GM18870 (cell line): ENCODE data around the gene KCNQ5.

Experiments used
- ATAC-seq: cut with Tn5 transposase; IDR thresholded peaks from one replicate; pipeline ENCODE4 v1.9.1; 2021; ENCODE audit warnings: moderate library complexity; ENCODE audit not compliant: unreplicated experiment

The KCNQ5 gene

DNA sequence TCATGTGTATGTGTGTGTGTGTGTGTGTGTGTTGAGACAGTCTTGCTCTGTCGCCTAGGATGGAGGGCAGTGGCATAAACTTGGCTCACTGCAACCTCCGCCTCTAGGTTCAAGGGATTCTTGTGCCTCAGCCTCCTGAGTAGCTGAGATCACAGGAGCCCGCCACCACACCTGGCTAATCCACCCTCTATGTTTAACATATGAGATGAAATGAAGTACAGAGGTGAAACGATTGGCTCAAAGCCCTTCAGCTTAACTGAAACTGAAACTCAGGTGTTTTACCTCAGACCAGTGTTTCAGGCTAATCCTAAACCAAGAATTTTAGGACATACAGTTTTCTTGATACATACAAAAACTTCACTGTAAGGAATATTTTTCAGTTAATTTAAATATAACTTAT lies 167.3 kb downstream of the KCNQ5 start:
- ATAC-seq = no peak

DNA sequence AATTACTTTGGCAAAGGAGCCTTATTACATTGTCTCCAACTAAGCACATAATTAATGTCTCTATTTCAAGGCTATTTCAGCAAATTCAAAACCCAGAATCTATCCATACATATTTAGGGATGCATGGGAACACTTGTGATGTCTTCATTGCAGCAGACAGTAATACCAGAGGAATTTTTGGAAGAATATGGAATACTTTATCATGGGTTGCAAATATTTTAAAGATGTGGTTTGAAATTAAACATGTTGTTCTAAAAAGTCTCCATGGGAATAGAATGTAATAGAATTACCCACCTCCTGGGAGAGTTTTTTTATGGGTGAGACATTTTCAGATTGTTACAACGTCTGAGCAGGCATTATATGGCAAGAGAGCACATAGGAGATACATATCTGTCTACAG lies 170.8 kb downstream of the KCNQ5 start:
- ATAC-seq = no peak

DNA sequence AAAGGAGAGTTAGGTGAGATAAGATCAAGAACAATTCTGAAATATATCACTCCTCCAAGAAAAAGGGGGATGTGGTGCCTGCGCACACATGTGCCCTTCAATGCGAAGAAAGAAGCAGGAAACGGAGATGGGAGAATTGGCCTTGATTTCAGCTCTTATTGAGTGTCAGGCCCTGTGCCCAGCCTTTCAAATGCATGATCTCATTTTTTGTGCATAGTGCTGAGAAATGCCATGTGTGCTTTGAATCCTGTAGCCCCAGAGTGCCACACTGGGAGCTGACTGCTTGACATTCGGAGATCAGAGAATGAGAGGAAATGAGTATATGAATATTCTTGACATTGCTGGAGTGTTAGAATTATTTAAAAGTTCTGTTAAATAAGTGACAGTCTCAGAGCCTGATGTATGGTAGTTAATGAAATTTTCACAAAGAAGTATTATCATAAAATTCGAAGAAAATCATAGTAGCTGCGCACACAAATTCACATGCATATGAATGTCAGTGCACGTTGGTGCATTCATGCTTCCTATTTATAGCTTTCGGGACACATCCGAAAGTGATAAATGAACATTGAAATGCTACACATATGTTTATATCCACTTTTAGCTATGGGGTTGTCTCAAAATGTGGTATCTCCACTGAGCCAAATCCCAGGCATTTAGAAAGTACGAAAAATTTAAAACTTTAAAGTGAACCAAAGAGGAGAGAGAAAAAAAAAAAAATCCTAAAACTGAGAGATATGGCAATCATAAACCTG lies 172.0 kb downstream of the KCNQ5 start:
- no peak for ATAC-seq

DNA sequence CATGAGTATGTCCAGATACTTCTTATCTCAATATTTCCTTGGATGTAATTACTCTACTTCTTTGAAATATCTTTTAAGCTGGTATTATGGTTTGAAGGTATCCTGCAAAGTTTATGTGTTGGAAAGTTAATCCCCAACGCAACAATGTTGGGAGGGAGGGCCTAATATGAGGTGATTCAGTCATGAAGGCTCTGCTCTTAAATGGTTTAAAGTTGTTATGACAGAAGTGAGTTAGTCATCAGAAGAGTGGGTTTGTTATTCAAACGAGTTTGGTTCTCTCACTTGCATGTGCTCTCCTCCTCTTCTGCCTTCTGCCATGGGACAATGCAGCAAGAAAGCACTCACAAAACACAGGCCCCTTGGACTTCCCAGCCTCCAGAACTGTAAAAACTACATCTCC lies 176.3 kb downstream of the KCNQ5 start:
- no peak for ATAC-seq

DNA sequence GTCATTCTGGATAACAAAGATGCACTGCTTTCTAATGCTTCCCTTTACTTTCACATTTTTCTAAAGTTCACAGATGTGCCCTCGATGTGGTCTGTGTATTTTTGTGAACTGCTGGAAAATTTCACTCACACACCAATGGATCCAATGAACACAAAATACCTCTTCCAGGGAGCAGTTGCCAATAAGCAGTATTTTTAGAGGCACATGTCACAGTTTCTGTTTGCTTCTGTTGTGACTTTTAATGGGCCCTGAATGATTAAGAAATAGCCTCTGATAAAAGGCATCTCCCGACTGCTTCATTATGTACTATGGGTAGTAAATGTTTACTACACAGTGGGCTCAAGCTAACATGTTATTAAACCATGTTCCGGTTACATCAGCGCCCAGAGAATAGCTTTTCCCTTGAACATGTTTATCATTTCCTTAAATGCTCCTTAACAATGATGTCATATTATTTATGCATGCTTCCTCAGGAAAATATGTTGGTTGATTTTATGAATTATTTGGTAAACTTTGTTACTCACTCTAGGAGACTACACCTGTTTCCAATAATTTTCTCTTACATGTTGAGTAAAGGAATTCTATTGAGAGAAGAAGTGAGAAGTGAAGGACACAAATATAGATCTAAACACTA lies 188.0 kb downstream of the KCNQ5 start:
- ATAC-seq = no peak

DNA sequence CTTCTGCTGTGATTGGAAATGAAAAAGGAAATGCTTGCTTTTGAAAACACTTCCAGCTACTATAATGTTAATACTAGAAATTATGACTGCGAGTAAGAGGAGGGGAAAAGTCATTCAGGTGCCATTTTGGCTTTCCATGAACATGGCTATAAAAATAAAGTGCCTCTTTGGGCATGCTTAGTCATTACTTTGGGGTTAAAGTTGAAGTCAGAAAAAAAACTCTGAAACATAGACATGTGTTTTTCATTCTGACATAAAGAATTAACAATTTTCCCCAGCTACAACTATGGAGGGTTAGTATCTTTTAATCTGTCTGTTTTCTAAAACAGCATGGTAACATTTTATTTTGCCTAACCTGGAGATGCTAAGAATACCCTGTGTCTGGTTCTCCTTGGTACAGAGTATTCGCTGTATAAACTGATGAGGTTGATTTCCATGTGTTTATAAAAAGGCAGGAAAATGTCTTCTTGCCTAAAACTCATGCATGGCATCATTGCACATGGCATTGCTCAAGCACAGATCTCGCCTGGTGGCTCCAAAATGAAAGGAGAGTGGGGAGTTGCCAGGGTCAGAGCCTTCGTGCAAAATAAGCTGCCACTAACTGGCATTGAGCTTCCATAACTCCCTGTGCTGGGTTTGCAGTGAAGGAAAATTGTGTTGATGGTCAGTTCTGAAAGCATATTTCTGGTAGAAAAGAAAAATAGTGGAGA lies 188.9 kb downstream of the KCNQ5 start:
- no peak for ATAC-seq

DNA sequence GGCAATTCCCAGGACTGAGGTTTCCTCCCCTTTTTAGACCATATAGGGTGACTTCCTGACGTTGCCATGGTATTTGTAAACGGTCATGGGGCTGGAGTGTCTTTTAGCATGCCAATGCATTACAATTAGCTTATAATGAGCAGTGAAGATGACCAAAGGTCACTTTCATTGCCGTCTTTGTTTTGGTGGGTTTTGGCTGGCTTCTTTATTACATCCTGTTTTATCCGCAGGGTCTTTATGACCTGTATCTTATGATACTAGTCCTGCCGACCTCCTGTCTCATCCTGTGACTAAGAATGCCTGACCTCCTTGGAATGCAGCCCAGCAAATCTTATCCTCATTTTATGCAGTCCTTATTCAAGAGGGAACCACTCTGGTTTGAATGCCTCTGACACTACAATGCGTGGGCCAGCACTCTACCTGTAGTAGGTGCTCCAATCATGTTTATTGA lies 190.1 kb downstream of the KCNQ5 start:
- ATAC-seq = no peak

DNA sequence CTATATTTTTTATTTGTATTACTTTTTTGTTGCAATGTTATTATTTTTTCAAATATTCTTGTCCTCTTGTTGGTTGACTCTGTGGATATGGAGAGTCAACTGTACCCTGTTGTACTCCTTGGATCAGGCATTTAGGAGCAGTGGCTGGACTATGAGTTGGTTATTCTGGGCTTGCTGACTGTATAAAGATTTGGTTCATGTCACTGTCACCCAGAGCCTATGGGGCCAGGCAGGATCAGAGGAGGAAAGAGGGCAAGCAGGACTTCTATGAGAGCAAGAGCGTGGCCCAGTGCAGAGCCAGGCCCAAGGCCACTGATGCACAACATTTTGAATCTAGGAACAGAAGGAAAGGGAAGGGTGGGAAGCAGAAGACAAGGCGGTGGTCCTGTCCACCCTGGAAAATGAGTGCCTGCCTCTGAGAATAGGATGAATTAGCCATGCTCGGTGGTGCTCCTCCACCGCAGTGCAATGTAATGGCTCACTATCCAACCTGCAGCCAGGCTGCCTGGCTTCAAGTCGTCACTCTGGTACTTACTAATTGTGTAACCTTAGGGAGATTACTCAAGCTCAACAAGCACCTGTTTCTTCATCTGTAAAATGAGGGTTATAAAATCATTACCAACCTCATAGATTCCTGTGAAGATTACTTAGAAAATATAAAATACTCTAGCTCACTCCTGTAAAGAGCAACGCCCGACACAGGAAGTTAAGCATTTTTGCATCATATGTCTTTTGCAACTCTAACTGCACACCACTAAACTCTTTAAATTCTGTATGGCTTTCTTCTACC lies 192.1 kb downstream of the KCNQ5 start:
- no peak for ATAC-seq

DNA sequence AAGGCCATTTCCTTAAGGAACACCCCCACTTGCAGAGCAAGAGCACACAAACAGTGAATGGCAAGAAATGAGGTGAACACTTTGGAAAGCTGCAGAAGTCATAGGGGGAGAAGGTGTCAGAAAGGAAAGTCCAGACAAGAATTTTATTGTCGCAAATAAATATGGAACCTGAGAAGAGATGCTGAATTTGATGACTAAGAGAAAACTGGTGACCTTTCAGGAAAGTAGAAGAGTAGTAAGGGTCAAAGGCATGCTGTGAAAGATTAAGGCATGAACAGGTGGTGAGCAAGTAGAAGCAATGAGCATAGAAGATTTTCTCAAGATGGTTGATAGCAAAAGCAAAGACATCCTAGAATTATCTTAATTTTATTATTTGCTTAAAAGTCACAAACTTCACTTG lies 194.2 kb downstream of the KCNQ5 start:
- no peak for ATAC-seq

DNA sequence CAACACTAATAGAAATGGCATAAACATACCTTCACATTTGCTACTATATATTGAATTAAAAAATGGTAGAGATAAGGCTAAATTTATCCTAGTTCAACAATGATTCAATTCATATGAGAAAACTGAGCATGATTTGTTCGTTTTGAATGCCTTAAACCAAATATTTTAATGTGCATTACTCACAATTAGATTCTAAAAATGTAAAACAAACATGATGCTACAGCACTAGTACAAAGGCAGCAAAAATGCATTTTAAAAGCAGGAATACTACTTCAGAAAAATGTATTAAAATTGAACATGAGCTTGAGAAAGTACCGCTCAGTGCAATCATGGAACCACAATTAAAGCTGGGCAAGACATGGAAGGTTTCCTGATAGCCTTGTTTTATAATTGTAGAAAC lies 195.3 kb downstream of the KCNQ5 start:
- no peak for ATAC-seq

DNA sequence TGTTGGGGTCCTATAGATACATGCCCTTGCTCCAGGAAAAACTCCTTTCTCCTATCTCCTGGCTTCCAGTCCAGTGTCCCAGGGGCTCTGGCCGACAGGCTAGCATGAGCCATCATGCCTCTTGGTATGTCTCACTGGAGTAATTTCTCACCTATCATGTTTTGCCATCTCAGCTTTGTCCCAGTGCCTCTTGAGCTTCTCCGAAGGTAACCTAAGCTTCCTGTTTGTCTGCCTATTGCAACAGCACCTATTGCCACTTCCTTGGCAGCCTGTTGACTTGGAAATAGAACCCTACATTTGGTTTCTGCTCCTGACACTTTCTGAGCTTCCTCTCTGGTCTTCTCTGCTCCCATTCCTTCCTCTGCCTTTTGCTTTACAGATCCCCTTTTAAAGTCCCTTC lies 197.7 kb downstream of the KCNQ5 start:
- no peak for ATAC-seq

DNA sequence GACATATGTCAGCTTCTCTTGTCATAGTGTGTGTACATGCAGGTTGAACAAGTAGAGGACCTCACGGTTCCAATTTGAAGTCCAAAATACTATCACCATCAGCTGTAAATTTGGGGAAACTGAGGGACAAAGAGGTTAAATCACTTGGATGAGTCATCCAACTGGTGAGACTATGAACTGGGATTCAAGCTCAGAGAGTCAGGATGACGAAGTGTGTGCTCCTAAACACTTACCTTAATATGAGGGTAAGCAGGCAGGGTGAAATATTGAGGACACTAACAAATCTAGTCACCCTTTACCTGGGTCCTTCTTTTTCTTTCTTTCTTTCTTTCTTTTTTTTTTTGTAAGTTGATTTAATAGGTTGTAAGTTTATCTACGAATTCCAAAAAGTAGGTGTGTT lies 198.3 kb downstream of the KCNQ5 start:
- ATAC-seq = no peak

DNA sequence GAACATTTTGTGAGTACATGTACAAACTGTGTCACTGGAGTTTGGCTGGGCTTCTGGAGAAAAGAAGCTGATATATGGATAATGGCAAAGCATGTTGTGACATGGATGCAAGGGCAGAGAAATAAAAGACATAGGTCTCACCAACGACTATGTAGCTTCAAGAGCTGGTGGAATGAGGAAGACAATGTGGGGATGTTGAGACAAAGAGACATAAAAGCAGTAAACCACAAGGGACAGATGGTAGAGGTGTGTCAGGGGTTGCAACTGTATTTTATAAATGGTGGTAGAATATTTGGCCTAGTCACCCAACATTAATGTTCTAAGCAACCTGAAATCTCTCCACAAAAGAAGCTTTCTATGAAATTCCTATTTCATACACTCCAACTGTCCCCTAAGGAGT lies 199.0 kb downstream of the KCNQ5 start:
- ATAC-seq = no peak

DNA sequence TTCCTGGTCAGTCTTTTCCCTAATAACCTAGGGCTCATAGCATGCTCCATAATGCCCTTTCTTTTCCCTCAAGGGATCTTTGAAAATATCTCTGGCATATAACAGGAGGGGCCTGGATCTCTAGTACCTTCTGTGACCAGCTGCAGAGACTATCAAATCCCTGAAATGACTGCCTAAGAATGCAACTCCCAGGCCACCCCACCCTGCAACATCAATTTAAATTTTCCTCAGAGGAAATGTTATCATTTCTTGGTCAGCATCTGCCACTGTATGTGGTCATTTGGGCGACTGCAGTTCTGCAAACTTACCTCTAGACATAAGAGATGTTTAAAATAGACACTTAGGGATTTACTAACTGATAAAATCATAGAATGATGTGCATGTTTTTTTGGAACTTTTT lies 200.2 kb downstream of the KCNQ5 start:
- no peak for ATAC-seq

DNA sequence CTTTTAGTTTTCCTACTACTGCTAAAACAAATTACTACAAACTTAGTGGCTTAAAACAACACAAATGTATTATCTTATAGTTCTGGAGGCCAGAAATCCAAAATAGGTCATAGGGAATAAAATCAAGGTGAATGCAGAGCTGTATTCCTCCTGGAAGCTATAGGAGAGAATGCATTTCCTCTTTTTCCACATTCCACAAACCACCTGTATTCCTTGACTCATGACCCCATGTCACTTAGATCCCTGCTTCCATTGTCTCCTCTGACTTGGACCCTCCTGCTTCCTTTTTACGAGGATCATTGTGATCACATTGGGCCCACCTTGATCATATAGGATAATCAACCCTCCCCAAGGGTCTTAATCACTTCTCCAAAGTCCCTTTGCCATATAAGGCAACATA lies 200.8 kb downstream of the KCNQ5 start:
- no peak for ATAC-seq

DNA sequence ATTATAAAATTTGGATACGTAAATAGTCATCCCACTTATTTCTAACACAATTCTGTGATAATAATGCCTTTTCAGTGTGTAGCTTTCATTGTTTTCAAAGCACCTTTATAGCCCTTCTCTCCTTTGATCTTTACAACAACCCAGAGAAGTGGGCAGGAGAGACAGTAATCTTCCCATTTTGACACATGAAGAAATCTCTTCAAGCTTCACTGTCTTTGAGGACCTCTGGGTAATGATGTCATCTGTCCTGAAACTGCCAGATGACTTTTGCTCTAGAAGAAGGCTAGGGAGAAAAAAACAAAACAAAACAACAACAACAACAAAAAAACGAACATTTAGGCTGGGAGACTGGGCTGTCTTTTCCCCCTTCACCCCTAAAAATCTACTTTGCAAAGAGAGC lies 203.0 kb downstream of the KCNQ5 start:
- peak; percentile 68 for ATAC-seq

DNA sequence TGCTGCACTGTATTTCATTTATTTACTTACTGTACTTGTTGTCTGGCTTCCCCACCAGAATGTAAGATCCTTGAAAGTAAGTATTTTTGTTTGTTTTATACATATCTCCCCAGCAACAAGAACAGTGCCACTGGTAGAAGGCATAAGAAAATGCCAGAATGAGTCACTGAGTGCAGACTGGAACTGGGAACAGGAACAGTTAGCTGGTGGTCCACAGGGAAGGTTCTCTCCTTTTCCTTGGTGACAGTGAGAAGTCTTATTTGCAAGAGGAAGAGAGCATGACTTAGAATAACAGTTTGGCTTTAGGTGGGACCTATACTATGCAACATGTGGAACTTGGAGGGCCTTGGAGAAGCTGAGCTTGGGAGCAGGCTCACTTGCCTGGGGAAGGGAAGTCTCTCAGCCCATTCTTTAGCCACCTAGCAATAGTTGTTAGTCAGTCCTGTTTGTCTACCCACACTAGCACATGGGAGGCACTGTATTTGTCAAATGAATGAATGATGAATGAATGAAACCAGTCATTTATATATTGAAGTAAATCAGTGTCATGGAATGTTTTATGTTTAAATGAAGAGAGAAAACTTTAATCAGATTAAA lies 203.5 kb downstream of the KCNQ5 start:
- peak; percentile 45 for ATAC-seq

DNA sequence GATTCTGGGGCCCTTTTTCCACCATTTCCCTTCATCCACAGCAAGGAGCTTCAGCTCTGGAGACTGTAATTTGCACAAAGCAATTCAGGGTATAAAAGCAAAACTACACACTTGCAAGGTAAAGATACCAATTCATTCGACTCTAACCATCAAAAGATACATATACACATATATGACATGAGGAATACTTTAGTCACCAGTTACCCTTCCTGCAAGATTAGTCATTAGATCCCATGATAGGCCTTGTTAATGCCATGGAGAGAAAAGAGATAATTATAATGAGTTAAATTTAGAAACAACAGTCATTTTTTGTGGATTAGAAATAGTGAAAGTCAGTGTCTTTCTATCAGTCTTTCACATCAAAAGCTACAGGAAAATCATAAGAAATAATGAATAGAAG lies 204.2 kb downstream of the KCNQ5 start:
- no peak for ATAC-seq

DNA sequence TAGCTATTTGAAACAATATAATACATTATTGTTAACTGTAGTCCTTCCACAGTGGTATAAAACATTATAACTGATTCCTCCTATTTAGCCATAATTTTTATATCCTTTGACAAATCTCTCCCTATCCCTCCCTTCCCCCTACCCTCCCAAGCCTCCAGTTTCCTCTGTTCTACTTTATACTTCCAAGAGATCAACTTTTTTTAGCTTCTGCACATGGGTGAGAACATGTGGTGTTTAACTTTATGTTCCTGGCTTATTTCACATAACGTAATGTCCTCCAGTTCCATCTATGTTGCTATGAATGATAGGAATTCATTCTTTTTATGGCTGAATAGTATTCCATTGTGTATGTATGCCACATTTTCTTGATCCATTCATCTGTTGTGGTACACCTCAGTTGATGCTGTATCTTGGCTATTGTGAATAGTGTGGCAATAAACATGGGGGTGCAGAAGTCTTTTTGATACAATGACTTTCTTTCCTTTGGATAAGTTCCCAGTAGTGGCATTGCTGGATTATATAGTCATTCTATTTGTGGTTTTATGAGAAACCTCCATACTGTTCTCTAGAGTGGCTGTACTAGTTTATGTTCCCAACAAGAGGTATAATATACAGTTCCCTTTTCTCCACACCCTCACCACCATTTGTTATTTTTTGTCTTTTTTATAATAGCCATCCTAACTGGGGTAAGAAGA lies 205.0 kb downstream of the KCNQ5 start:
- ATAC-seq = no peak

DNA sequence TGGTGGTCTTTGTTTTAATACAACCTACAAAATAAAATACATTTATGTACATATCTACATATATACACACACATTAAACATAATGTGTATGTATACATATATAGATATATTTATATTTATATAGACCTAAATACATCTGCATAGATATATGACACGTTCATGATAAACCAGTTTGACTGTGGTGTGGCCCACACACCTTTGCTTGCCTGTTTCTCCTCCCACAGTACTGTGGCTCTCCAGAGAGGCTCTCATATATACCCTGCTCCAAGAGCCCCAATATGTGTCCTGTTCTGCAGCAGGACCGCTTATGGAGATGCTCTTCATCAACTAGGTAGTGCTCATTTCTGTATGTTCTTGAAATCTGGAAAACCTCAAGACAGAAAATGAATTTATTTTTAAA lies 207.0 kb downstream of the KCNQ5 start:
- no peak for ATAC-seq
